ENCODE results near the gene ST6GAL1. TPM values are rescaled to one million over a fixed set of nuclear protein-coding genes. Genes with fewer than 3 reads are reported as not detected.

Gene ST6GAL1
- total RNA-seq, 1 experiment from 2014 or later, result 27.6 TPM

DNA sequence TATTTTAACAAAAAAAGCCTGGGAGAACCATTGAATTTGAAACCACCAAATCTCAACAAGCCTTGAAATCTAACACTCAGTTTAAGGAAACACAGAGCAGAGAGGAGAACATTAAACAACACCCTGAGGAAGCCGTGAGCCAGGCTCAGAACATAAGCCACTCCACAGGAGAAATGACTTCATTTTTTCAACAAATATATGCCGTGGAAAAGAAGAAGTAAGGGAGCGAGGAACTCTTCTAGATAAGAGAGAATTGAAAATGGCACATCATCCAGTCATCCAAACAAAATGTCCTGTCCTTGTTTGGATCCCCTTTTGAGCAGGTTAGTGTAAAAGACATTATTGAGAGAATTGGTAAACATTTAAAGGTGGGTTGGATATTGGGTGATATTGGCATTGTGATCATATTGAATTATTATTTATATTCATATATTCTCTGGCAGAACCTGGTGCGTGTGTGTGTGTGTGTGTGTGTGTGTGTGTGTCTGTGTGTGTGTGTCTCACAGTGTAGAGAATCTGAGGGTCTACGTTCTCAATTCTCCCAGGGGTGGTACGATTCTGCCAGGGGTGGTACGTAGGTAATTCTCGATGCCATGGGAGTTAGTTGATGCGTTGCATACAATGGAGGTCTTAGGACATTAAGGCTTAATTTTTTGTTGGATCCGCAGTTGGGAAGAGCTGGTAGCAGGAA is 94.4 kb downstream of the ST6GAL1 start:
- in situ Hi-C loops (cut with HindIII; ENCODE audit: low pct_unique_long_range_greater_than_20kb, low sequenced_read_pairs), result no loop called here
- no peak for DNase-seq (ENCODE audit: low read depth)

DNA sequence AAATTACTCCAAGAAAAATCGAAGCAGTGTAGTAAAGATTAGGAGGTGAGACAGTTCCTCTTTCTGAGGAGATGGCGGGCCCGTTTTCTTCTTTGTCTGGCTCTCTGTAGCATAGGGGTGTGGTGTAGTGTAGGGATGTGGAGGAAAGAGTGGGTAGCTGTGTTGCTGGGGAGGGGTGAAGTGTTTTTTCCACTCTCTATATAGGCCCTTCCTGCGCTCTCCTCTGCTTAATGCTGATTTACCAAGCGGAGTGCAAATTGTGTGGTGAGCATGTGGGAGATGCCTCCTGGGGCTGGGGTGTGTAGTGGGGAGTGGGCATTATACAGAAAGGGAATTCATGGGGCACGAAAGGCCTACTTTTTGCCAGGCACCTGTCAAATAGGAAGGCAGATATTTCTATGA is 94.9 kb downstream of the ST6GAL1 start:
- no peak for DNase-seq (ENCODE audit: low read depth)
- in situ Hi-C loops (cut with HindIII; ENCODE audit: low pct_unique_long_range_greater_than_20kb, low sequenced_read_pairs), result no loop called here

GRCh38 chr3:187025656-187026316 is 95.5 kb downstream of the ST6GAL1 start:
- in situ Hi-C loops (cut with HindIII; ENCODE audit: low pct_unique_long_range_greater_than_20kb, low sequenced_read_pairs), result no loop called here
- DNase-seq (ENCODE audit: low read depth), result peak; percentile 76

DNA sequence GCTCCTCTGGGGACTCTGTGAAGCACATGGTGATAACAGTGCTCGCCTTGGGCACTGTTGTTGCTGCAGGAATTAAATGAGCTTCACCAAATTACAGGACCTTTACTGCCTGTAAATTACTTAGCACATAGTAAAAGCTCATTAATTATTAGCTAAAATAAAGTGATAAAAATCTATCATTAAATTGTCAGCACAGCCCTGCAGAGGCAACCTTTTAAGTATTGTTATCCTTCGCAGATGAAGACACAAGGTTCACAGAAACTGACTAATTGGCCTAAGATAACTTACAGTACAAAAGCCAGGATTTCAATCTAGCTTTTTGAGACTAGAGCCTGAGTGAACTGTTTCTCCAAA is 96.0 kb downstream of the ST6GAL1 start:
- in situ Hi-C loops (cut with HindIII; ENCODE audit: low pct_unique_long_range_greater_than_20kb, low sequenced_read_pairs), result no loop called here
- DNase-seq (ENCODE audit: low read depth), result no peak

DNA sequence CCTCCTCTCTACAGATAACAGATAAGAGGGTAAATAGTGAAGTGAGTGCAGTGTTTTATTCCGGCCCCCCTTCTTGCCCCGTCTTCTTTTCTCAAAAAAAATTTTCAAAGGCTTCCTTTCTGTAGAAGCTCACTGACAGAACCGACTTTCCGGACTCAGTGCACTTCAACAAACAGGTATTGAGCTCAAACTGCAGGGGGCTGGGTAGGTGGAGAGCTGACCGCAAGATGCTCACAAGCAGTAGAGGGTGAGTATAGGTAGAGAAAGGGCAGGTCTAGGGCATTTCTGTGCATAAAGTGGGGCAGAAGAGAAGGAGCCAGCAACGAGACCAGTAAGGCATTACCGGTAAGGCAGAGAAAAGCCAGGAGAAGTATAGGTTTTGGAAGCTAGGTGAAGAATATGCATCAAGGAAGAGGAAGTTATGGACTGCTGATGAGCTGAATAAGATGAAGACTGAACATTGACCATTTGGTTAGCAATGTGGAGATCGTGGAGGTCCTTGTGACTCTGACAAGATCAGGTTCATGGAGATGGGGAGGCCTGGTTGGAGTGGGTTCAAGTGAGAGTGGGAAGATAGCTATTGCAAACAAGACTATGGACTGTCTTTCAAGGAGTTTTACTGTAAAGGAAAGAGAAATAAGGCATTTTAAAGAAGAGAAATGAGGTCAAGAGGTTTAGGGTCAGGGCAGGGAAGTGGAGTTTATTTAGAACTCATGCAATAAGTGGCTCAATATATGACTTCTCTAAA is 97.4 kb downstream of the ST6GAL1 start:
- DNase-seq (ENCODE audit: low read depth), result no peak

DNA sequence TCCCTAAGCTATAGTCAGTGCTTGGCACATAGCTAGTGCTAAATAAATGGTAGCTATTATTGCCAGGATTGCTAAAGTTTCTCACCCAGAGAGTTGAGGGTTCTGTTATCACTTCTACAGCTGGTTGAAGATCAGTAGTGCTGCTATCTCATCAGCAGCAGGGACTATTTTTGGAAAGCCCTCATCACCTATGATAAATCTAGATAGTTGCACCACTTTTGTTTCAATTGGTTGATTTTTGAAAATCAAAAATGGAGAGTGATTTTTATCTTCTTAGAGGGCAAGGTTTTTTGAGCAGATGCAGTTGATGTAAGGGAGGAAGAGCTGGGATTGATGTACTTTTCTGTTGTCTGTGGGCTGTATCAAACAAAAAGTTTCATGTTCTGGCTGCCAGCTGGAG is 101.6 kb downstream of the ST6GAL1 start:
- in situ Hi-C loops (cut with HindIII; ENCODE audit: low pct_unique_long_range_greater_than_20kb, low sequenced_read_pairs), result no loop called here

More for the DNA sequence above, 97.4 kb downstream of the ST6GAL1 start:
- in situ Hi-C loops (cut with HindIII; ENCODE audit: low pct_unique_long_range_greater_than_20kb, low sequenced_read_pairs), result no loop called here

GRCh38 chr3:187036394-187036793 is 106.1 kb downstream of the ST6GAL1 start:
- in situ Hi-C loops (cut with HindIII; ENCODE audit: low pct_unique_long_range_greater_than_20kb, low sequenced_read_pairs), result no loop called here
- no peak for DNase-seq (ENCODE audit: low read depth)

More for the DNA sequence above, 101.6 kb downstream of the ST6GAL1 start:
- DNase-seq (ENCODE audit: low read depth), result no peak

GRCh38 chr3:187039100-187039722 is 108.9 kb downstream of the ST6GAL1 start:
- in situ Hi-C loops (cut with HindIII; ENCODE audit: low pct_unique_long_range_greater_than_20kb, low sequenced_read_pairs), result no loop called here
- DNase-seq (ENCODE audit: low read depth), result no peak

DNA sequence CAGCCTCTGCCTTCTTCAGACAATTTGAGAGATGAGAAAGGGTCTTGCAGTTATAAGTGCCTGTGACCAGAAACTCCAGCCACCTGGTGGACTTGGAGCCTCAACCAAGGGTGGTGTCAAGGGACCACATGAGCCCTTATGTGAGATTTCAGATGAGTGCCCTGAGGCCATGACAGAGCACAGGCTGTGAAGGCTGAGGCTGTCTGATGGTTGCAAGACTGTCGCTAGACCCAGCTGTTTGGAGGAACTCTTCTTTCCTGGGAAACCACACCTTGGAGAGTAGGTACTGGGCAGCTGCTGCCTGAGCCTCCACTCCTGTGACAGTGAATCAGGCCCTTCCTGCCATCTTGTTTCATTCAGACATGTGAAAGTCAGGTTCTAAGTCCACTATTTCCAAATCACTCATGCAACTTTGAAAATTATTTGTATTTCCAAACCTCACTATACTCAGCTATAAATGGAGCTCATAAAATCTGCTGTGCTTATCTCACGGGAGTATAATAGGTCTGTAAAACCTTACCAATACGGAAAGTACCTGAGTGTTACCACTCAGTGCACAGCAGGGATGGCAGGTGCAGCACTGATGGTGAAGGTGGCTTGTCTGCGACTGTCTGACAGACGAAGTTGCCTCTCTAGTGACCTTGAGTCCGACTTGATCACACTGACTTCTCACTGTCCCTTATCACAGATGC is 109.5 kb downstream of the ST6GAL1 start:
- in situ Hi-C loops (cut with HindIII; ENCODE audit: low pct_unique_long_range_greater_than_20kb, low sequenced_read_pairs), result no loop called here
- no peak for DNase-seq (ENCODE audit: low read depth)

DNA sequence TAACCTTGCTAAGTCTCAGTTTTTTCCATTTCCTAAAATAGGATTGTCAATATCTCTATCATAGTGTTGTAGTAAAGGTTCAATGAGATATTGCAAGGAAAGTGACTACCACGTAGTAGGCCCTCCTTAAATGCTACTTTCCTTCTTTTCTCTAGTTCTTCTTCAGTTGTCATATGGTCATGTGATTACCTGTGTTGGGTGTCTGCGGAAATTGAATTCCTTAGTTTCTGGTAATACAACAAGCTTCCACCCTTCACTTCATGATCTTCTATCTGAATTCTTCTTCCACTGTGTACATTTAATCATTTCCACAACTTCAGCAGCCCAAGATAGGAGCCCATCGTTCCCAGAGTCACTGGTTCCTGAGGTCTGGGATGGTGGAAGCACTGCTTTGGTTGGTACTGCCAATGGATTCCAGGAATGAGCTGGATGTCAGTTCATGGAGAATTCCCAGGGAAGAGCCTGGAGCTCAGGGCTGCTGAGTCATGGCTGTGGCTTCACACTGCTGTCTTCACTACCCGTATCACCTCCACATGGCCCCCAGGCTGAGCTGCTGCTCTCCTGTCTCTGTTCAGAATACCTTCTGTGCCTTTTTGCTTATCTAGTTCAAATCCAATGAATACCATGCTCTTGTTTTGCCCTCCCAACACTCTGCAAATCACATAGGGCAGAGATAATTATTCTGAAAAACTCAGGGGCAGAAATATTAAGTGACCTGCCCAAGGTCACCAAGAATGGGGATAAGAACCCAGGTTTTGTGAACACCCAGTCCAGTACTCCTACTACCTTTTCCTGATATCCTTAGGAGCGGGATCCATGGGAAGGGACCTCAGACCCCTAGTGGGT is 110.4 kb downstream of the ST6GAL1 start:
- in situ Hi-C loops (cut with HindIII; ENCODE audit: low pct_unique_long_range_greater_than_20kb, low sequenced_read_pairs), result no loop called here
- DNase-seq (ENCODE audit: low read depth), result no peak

GRCh38 chr3:187041362-187042307 is 111.3 kb downstream of the ST6GAL1 start:
- DNase-seq (ENCODE audit: low read depth), result no peak
- in situ Hi-C loops (cut with HindIII; ENCODE audit: low pct_unique_long_range_greater_than_20kb, low sequenced_read_pairs), result no loop called here

DNA sequence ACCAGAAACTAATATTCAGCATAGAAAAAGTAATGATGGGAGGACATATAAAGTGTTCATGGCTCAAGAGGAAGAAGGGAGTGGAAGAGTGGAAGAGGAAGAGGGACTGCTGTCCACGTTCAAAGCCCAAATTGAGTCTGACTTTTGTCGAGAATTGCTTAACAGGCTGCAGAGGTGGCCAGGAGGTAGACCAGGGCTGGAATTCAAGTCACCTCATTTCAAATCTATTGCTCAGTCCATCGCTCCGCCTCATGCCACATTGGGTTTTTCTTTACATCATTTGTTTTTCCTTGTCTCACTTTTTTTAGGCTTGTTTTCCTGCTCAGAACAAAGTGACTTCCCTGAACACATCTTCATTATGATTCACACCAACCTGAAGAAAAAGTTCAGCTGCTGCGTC is 112.0 kb downstream of the ST6GAL1 start:
- in situ Hi-C loops (cut with HindIII; ENCODE audit: low pct_unique_long_range_greater_than_20kb, low sequenced_read_pairs), result no loop called here
- DNase-seq (ENCODE audit: low read depth), result no peak

- in situ Hi-C loops (cut with HindIII; ENCODE audit: low pct_unique_long_range_greater_than_20kb, low sequenced_read_pairs), result no loop called here
- DNase-seq (ENCODE audit: low read depth), result no peak
Observed at GRCh38 chr3:187042874-187043458, 112.6 kb downstream of the ST6GAL1 start.

GRCh38 chr3:187044206-187044605 is 113.9 kb downstream of the ST6GAL1 start:
- no peak for DNase-seq (ENCODE audit: low read depth)

DNA sequence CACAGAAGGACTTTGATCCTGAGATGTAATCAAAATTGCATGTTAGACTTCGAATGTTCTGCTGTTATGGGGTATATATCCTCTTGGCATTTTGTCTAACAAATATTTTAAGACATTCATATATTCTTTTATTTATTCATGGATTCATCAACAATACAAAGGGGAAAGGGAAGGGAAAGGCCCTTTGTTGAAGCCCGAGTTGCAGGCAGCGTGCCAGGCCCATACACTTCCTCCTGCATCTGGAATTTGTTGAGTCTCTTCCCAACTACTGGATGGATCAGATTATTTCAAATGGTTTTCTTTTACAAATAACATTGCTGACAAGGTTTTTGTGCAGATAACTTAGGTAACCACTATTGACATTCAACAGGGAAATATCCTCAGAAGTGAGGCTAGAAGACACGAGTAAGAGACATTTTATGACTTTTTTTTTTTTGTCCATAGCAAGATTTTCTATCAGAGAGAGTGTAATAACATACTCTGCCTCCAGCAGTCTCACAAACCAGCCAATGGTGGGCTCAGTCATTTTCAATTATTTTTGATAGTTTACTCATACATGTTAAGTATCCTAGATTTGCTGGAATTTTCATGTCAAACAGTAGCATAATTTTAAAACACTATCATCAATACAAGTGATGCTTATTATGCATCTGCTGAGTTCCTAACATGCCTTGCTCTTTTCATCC is 114.7 kb downstream of the ST6GAL1 start:
- no peak for DNase-seq (ENCODE audit: low read depth)
- in situ Hi-C loops (cut with HindIII; ENCODE audit: low pct_unique_long_range_greater_than_20kb, low sequenced_read_pairs), result no loop called here

More at GRCh38 chr3:187044206-187044605, 113.9 kb downstream of the ST6GAL1 start:
- in situ Hi-C loops (cut with HindIII; ENCODE audit: low pct_unique_long_range_greater_than_20kb, low sequenced_read_pairs), result no loop called here

DNA sequence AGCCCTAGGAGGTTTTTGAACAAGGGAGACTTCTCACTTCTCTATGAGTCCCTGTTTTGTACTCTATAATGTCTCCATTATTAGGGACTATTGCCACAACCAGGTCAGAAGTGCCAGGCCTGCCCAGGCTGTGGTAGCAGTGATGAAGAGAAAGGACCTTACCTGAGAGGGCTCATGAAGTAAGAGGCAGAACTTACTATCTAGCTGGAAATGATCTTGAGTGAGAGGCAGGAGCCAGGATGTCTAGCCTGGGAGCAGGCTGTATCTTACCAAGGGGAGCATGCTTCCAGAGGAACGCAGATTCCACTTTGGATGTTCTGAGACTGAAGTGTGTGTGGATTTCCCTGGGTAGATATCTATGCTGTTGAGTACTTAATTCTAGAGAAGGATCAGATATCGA is 115.7 kb downstream of the ST6GAL1 start:
- no peak for DNase-seq (ENCODE audit: low read depth)
- in situ Hi-C loops (cut with HindIII; ENCODE audit: low pct_unique_long_range_greater_than_20kb, low sequenced_read_pairs), result no loop called here

Data from Caki2 (cell line).